RWPE2 (cell line): ENCODE measurements around the gene SIGLEC1.

ENCODE experiments used
- ATAC-seq: fragments of 200-7000 bp; cut with Tn5 transposase; 3 replicates; pipeline ENCODE4 v1.9.1; 2021; ENCODE audit warnings: low read depth
- DNase-seq: peaks from one replicate; pipeline ENCODE4 v3.0.0-alpha.2; 2020; ENCODE audit warnings: low spot score
- H3K27ac ChIP-seq: fragments of 450-650 bp; 2 replicates; pipeline ENCODE4 v1.5.1; 2017; ENCODE audit warnings: mild to moderate bottlenecking; ENCODE audit not compliant: poor library complexity, severe bottlenecking
- H3K27me3 ChIP-seq: fragments of 250-450 bp; sonication (Bioruptor Pico); 2 replicates; pipeline ENCODE4 v1.5.1; 2021; ENCODE audit warnings: mild to moderate bottlenecking, moderate library complexity; ENCODE audit not compliant: insufficient read depth, poor library complexity, severe bottlenecking
- H3K36me3 ChIP-seq: fragments of 250-450 bp; sonication (Bioruptor Pico); 2 replicates; pipeline ENCODE4 v1.5.1; 2020; ENCODE audit warnings: low read depth, mild to moderate bottlenecking, moderate library complexity
- H3K4me1 ChIP-seq: fragments of 250-450 bp; sonication (Bioruptor Pico); 2 replicates; pipeline ENCODE4 v1.5.1; 2021; ENCODE audit warnings: mild to moderate bottlenecking, moderate library complexity; ENCODE audit not compliant: insufficient read depth, poor library complexity, severe bottlenecking
- H3K4me3 ChIP-seq: fragments of 250-450 bp; sonication (Bioruptor Pico); 2 replicates; pipeline ENCODE4 v1.5.1; 2021; ENCODE audit warnings: mild to moderate bottlenecking, moderate library complexity; ENCODE audit not compliant: severe bottlenecking
- H3K9me3 ChIP-seq: fragments of 250-450 bp; sonication (Bioruptor Pico); 2 replicates; pipeline ENCODE4 v1.5.1; 2021; ENCODE audit warnings: mild to moderate bottlenecking, moderate library complexity; ENCODE audit not compliant: severe bottlenecking
- TF ChIP-seq, protein P1 (sequence below): fragments of 450-650 bp; IDR thresholded peaks from one replicate; pipeline ENCODE4 v1.5.1; 2017; ENCODE audit warnings: mild to moderate bottlenecking, moderate library complexity; ENCODE audit not compliant: poor library complexity, severe bottlenecking

Gene SIGLEC1

GRCh38 chr20:3663031-3663701, 49.2 kb downstream of the SIGLEC1 start, which contains the start of gene GFRA4:
Gene GFRA4 (minus strand): TSS chr20:3663399. CDS start chr20:3663399, 0 bp downstream.
- ATAC-seq (no peak), DNase-seq (peak; percentile 63)
- no peaks in the 10 kb centered on the region for H3K4me1 ChIP-seq
- H3K27me3 ChIP-seq, result peaks cover 57% of the 10 kb centered on the region
- H3K9me3 ChIP-seq, result no peaks in the 10 kb centered on the region
- TF ChIP-seq, protein P1, sequence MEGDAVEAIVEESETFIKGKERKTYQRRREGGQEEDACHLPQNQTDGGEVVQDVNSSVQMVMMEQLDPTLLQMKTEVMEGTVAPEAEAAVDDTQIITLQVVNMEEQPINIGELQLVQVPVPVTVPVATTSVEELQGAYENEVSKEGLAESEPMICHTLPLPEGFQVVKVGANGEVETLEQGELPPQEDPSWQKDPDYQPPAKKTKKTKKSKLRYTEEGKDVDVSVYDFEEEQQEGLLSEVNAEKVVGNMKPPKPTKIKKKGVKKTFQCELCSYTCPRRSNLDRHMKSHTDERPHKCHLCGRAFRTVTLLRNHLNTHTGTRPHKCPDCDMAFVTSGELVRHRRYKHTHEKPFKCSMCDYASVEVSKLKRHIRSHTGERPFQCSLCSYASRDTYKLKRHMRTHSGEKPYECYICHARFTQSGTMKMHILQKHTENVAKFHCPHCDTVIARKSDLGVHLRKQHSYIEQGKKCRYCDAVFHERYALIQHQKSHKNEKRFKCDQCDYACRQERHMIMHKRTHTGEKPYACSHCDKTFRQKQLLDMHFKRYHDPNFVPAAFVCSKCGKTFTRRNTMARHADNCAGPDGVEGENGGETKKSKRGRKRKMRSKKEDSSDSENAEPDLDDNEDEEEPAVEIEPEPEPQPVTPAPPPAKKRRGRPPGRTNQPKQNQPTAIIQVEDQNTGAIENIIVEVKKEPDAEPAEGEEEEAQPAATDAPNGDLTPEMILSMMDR, result no peak
- no peaks in the 10 kb centered on the region for H3K36me3 ChIP-seq
- H3K27ac ChIP-seq, result no peak within 1 kb of the TSS
- H3K4me3 ChIP-seq, result no peak within 1 kb of the TSS
